ENCODE results near the gene ADARB1.

Gene ADARB1

DNA sequence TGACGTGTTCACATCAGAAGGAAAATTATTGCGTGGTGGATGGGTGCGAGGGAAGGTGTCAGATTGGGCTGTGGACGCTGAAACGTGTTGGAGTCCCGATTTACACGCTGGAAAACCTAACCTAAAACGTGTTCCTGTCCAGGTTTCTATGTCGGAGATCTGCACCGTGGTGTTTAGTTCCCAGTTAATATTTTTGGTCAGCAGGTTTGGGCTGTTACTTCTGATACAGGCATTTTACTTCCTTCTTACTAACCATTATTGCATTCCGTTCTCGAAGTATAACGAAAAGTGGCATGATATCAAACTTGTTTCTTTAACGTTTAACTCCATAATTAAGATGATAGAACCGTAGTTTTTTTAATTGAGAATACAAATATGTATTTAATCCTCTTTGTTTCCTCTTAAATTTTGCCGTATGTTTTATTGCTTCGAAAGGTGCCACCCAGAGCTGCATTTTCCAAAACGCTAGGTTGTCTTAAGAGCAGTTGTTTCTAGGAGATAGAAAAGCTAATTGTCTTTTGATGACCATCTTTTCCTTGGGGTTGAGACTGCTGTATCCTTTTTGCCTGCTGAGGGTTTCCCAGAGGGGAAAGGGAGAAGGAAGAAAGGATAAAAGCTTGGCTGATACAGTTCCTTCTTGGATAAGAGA, 1.3 kb downstream of the ADARB1 start:
- no peak for DNase-seq (ENCODE audit: low spot score)

DNA sequence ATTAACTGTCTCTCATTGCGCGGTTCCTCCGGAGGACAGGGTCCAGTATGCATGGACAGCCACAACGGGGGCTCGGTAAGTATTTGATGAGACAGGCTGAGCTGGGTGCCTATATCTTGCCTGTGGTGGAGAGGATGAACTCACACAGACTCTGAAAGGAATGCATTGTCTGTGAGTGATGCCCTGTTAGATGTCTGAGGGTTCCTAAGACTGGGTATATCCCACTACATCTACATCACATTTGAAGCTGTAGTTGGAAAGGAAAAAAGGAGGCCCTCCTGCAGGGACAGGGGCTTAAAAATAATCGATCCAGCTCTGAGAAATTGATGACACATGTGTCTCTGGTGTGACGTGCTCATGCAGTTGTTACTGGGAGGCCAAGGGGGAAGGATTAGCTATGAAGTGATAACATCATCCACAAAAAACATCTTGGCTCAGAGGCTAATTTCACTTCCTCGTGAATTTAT, 1.9 kb downstream of the ADARB1 start:
- DNase-seq (ENCODE audit: low spot score), result peak; percentile 26

DNA sequence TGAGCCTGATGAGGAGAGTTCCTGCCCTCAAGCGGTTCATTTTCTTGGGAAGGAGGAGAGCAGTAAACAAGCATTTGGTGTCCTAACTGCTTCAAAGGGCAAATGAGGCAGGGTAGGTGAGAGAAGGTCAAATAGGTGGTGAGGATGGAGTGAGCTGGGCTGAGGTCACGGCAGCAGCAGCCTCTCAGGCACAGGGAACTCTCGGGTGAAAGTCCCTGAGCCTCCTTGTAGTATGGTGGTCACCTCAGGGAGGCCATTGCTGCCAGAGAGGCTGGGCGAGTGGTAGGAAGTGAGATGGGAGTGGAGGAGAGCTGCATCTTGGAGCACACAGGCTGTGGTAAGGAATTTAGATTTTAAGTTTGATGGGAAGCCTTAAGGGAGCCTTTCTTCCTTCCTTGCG, 4.0 kb downstream of the ADARB1 start:
- DNase-seq (ENCODE audit: low spot score), result no peak

DNA sequence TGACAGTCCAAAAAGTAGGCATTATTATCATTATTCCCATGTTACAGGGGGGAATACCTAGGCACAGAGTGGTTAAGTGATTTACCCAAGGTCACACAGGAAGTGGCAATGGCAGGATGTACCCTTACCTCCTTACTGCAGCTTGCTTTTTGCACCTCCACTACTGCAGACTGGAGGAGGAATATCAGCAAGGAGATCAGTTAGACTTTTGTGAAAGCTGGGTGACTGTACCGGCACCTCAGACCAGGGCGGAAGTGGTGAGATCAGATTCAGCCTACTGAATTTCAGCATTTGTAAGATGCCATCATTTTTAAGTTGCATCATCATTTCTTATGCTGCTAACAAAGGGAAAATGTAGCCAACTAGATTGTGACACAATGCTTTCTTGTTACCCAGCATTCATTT, 4.5 kb downstream of the ADARB1 start:
- DNase-seq (ENCODE audit: low spot score), result peak; percentile 89

DNA sequence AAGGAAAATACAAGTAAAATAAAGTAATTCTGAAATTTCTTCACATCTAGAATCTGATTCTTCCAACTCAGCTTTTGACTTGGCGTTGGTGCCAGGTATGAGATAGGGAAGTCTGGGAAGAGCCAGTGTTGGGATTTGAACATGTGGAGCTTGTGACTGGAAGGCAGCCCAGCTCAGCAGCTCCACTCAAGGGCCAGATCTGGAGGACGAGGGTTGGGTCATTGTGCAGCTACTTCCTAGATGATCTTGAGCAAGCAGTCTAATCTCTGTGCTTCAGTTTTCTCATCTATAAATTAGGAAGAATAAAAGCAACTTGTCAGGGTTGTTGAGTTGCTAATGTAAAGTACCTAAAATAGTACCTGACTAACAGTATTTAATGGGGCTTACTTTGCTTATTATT, 5.0 kb downstream of the ADARB1 start:
- DNase-seq (ENCODE audit: low spot score), result no peak

DNA sequence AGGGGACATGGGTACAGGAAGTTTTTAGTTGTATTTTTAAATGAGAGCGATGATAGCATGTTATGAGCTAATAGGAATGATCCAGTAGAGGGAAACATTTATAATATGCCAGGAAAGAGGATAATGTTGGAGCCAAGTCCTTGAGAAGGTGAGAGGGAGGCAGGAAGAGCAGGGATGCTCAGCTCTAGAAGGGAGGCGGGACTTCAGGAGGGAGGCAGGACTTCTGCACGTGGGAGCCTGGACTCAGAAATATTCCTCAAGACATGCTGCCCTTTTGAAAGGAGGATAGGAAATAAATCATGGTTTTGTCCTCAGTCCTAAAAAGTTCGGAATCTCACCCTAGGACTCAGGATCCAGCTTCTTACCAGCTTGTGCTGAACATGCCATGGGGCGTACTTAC, 5.9 kb downstream of the ADARB1 start:
- no peak for DNase-seq (ENCODE audit: low spot score)

DNA sequence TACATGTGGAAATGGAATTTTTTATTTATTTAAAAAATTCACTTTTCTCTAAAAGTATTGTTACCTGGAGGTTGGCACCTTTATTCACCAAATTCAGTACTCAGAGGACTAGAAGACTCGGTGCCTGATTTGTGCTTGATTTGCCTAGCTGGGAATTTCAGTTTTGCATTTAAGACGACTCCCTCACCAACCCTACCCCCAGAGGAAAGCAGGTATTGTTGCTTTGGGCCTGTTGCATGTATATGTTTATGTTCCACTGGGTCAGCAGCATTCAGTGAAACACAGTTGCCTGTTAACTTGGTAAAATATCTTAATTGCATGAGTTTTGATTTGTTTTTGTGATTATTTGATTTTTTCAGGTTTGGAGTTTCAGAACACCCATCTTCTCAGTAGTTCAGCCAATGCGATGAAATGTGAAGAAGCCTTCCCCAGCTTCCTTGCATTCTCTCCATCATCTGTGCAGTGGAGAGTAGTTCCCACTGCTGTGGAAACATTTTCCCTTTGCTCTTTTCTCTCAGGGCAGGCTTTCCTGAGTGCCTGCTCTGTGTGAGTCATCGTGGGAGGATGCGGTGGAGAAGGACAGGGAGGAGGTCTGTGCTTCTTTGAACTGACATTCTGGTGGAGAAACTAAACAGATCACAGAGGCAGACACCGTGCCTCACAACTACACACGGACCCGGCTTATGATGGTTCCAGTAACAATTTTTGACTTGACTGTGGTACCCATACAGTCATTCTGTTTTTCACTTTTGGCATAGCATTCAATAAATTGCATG, 6.4 kb downstream of the ADARB1 start:
- DNase-seq (ENCODE audit: low spot score), result peak; percentile 55

DNA sequence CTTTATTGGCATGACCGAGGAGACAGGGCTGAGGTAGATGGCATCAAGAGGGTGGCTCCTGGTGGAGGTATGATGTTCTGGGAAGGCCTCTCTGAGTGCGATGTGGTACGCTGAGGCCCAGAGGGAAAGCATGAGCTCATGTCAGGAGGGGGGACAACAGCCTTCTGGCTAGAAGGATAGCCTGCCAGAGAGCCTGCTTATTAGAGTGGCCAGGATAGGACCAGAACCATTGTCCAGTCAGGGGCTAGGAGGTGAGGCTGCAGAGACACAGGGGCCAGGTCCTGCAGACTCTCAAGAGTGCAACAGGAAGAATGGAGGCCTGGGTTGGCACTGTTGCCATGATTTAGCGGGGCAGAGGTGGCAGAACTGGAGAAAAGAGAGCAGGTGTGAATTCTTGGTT, 7.3 kb downstream of the ADARB1 start:
- DNase-seq (ENCODE audit: low spot score), result no peak

DNA sequence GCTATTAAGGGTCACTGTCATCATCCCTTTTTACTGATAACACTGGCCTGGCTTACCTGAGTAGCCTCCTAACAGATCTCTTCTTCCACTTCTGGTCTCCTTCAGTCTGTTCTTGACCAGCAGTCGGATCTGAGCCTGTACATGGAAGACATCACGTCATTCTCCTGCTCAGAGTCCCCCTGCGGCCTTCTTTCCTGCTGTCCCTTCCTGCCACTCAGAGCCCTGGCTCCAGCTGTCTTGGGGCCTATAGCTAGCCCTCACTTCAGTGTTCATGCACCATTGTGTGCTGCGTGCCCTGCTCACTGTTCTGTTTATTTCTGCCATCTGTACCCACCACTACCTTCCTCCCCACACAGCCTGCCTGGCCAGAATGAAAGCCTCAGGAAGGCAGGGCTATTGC, 8.4 kb downstream of the ADARB1 start:
- no peak for DNase-seq (ENCODE audit: low spot score)

DNA sequence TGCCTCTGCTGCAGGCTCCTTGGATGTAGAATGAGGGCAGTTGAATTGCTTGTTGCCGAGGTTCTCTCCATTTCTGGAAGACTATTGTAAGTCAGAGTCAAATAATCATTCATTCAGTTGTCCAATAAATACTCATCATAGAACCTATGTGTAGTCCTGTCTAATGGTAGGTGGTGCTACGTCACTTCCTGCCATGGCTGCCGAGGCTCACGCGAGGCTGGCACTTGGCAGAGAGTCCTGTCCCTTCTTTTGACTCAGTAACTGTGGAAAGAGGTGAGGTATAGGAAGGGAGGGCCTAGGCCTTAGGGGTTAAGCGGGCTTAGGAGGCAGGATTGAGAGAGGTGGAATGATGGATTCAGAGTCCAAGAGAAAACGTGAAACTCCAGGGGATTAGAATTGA, 9.7 kb downstream of the ADARB1 start:
- DNase-seq (ENCODE audit: low spot score), result no peak

DNA sequence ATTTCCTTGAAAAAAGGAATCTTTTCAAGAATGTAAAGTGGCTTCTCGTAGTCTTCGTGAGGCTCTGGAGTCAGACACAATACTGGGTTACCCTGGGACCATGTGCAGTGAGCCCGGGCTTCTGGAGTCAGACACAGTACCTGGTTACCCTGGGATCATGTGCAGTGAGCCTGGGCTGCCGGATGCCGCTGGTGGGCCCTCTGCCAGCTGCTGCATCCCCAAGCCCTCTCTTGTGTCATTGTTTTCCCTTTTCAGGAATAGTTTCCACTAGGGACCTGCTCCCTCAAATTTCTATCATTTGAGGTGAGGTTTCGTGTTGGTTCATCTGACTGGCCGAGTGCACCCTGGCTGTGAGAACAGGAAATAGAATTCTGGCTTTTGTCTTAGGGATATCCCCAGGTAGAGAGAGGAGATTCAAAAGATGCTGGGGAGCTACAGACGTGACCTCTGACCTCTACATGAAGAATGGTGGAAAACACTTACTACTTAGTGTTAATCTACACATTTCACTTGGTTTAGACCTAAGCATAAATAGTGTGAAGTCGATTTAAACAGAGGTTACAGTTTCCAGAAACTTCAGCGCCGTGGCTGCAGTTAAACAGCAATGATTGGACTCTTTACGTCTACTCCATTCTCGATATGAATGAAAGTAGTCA, 10.6 kb downstream of the ADARB1 start:
- DNase-seq (ENCODE audit: low spot score), result no peak

DNA sequence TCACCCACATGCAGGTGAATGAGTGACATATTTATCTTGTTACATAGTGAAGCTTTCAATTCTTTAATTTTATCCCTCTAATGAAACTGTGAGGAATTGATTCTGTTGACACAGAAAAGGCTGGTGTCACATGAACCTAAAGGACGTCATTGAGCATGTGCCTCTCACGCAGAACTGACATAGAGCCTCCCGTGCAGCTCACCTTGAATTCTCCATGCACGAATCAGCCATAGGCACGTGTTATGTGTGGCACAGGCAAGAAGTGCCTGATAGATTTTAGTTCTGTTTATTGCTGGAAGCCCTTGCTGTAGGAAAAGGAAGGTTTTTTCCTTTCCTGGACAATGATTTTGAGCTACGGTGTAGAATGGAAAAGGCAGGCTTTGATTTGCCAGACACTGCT, 11.3 kb downstream of the ADARB1 start:
- no peak for DNase-seq (ENCODE audit: low spot score)

DNA sequence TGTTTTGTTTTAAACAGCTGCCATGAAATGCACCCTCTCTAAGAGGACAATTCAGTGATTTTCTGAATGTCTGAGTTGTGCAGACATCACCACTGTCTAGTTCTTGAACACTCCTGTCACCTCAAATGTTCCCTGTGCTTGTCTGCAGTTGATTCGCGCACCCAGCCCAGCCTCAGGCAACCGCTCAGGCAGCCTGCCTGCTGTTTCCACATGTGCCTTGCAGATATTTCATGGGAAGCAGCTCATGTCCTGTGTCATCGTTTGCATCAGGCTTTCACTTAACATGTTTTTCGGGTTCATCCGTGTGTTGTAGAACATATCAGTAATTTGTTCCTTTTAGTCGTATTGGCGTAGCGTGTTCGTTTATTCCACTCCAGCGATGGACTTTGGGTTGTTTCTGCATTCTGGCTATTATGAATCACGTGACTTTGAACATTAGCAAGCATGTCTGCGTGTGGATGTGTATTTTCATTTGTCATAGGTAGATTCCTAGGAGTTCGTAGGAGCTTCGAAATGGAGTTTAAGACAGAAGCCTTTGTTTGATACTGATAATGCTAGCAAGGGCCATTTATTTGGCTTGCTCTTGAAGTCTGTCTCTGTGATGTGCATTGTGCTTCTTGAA, 12.1 kb downstream of the ADARB1 start:
- DNase-seq (ENCODE audit: low spot score), result no peak

DNA sequence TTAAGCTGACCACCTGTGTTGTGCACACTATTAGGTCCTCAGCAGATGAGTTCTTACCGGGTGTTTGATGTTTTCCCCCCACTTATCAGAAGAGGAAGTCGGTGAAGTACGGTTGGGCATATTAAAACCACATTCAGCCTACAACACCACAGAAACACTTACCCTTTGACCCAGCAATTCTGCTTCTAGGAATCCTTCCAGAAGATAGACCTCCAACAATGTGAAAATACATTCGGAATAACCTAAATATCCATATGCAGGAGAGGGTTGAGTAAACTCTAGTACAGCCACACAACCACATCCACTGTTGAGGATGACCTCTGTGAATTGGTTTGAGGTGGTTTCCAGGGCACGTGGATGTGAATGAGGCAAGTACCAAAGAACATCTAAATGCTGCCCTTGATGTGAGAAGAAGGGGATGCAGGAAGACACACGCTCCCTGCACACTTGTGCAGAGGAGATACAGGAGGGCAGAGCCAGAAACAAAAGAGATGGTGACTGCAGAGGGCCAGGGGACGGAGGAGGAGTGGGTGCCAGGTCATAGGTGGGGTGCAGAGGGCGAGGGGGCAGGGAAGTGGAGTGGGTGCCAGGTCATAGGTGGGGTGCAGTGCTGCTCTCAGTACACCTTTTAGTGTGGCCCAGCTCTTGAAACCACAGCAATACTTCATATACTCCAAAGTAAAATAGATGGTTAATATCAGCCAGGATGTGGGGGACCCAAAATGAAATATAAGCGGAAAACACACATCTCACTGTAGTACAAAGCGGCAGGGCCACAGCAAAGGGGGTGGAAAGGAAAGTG, 12.8 kb downstream of the ADARB1 start:
- DNase-seq (ENCODE audit: low spot score), result no peak

DNA sequence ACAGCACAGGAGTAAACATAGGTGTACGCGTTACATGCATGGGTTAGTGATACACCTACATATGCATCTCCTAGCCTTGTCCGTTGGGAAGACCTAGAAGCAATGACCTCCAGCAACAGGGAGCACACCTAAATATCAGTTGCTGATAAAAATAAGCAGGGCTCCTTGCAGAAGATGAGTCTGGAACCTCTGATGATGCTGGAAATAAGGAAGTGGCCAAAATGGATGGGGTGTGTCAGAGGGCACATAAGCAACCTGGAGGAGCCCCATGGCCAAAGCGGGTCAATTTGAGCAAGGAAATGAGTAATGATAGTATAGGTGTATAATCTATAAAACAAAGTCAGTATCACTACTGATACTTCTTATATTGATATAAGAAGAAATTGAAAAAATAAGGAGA, 13.7 kb downstream of the ADARB1 start:
- no peak for DNase-seq (ENCODE audit: low spot score)

DNA sequence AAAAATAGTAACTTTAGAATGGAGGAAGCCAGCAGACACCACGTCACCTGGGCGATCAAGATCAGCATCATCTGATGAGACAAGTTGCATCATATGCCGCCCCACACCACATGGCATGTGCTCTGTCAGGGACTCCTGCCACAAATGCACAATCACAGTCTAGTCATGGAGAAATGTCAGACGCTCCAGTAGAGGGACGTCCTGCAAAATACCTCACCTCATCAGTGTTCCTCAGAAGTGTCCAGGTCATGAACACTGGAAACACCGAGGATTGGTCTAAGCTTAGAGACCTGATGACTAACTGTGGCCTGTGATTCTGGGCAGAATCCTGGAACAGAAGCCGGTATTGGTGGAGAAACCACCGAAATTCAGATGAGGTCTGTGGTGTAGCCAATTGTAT, 14.3 kb downstream of the ADARB1 start:
- DNase-seq (ENCODE audit: low spot score), result no peak

DNA sequence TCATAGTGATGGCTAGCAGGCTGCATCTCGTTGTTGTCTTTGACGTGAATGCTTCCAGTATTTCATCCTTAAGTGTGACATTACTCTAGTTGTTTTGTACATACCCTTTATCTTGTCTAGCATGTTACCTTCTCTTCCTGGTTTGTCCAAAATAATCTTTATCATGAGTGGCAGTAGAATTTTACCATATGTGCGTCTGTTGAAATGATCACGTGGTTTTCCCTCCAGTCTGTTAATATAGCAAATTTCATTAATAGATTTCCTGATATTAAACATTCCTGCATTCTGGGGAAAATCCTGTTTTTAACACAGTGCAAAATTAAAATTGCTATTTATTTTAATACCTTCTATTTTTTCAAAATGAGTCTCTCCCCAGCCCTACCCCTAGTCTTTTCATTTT, 15.6 kb downstream of the ADARB1 start:
- DNase-seq (ENCODE audit: low spot score), result no peak

DNA sequence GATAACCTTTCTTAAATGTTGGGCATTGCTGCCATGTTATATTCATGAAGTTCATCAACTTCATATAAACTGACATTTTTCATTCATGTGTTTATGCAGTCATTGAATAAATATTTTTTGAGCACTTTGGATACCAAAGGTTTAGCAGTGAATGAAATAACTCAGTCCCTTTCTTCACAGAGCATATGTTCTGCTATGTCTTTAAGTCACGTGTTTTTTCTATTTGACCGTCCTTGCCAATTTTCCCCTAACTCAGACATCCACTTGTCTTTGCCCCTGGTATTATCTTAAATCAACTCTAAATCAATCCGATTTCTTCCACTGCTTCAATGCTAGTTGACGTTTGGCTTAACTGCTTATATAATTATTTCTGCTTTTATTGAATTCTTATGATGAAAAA, 16.6 kb downstream of the ADARB1 start:
- no peak for DNase-seq (ENCODE audit: low spot score)

DNA sequence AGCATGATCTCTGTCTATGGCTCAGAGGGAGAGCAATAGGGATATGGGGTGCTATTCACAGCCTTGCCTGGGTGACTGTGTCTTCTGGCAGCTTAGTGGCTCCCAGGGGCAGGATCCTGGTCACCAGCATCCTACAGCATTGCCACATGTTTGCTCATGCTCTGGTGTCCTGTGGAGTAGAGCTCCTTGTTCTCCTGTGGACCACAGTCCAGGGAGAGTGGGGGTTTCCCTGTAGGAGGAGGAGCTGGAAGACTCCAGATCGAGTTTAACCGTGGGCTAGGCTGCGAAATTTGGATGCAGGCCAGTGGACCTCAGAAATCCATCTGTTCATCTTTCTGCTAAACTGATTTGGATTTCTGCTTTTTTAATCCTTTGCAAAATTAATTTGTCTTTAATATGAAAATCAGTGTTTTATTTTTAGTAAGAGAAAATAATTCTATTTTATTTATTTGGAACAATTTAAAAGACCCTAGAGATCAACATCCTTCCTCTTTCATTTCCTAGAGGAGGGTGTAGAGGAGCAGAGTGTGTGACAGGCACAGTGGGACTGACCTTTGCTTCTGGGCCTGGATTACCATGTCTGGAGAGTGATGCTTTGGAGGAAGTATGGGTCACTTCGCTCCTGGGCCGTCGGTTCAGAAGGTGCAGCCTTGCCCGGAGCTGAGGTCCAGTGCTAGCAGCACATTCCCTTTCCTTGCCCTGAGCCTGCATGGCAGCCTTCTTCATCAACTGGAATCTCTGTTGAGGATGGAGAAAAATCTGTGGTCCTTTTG, 17.4 kb downstream of the ADARB1 start:
- no peak for DNase-seq (ENCODE audit: low spot score)

DNA sequence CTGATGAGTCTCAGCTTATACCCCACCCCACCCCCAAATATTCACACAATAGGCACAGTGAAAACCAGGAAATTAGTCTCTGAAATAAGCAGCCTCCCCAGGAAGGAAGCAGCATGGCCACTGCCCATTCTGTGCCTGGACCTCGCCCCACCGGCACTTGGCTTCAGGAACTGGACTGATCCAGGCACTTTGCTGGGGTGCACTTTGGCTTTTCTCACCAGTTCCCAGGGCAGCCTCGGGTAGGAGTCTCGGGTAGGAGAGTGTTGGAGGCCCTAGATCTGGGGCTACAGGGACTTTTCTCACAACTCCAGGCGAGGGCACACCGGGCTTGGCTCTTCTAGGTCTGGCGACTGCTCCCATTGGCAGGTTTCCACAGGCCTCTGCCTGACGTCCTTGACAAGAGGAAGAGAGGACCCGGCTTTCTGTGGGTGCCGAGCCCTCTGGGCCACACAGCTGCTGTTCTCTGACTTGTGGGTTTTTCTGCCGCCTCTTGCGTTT, 18.7 kb downstream of the ADARB1 start:
- no peak for DNase-seq (ENCODE audit: low spot score)

DNA sequence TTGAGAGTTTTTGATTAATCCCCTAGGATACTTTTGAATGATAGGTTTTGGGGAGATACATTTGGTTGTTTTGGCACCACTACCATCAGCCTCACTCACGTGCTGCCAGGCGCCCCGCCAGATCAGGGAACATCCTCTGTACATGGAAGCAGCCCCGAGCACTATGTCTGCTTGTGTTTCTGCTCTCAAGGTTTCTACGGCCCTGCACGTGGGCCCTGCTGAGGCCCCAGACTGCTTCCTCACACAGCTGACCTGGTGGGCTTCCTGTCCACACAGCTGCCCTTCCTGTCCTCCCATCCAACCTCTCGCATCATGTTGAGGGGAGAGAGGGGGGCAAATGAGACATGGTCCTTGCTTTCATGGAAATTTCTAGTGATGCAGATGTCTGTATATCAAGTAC, 20.0 kb downstream of the ADARB1 start:
- DNase-seq (ENCODE audit: low spot score), result no peak
